ENCODE results near the gene MADD.

MADD gene

GRCh38 chr11:47233051-47233450 is 36.9 kb upstream of the MADD start:
- Mint-ChIP-seq H3K27ac (no peak overlapping the region), H3K27me3 (ENCODE audit: low read depth) (peaks cover 3% of the 10 kb centered on the region), H3K4me3 (no peak overlapping the region), H3K4me1 (peaks cover 10% of the 10 kb centered on the region), H3K36me3 (ENCODE audit: low read depth) (peaks cover 14% of the 10 kb centered on the region), H3K9me3 (no peaks in the 10 kb centered on the region)
- TF ChIP-seq, protein P1, sequence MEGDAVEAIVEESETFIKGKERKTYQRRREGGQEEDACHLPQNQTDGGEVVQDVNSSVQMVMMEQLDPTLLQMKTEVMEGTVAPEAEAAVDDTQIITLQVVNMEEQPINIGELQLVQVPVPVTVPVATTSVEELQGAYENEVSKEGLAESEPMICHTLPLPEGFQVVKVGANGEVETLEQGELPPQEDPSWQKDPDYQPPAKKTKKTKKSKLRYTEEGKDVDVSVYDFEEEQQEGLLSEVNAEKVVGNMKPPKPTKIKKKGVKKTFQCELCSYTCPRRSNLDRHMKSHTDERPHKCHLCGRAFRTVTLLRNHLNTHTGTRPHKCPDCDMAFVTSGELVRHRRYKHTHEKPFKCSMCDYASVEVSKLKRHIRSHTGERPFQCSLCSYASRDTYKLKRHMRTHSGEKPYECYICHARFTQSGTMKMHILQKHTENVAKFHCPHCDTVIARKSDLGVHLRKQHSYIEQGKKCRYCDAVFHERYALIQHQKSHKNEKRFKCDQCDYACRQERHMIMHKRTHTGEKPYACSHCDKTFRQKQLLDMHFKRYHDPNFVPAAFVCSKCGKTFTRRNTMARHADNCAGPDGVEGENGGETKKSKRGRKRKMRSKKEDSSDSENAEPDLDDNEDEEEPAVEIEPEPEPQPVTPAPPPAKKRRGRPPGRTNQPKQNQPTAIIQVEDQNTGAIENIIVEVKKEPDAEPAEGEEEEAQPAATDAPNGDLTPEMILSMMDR (IDR thresholded peaks at IDR 0.05; ENCODE audit: unreplicated experiment in 3 of 3): no peak

- H3K9me3 Mint-ChIP-seq: no peaks in the 10 kb centered on the region
- TF ChIP-seq, protein P1 (IDR thresholded peaks at IDR 0.05; ENCODE audit: unreplicated experiment in 3 of 3): peak in 1 of 3 experiments; percentile 24
- H3K27ac Mint-ChIP-seq: peak overlapping the region in 1 of 3 experiments; percentile 35
- H3K4me1 Mint-ChIP-seq: peaks cover 10% of the 10 kb centered on the region
- H3K36me3 Mint-ChIP-seq (ENCODE audit: low read depth): peaks cover 14% of the 10 kb centered on the region
- peaks cover 2% of the 10 kb centered on the region for H3K27me3 Mint-ChIP-seq (ENCODE audit: low read depth)
- H3K4me3 Mint-ChIP-seq: no peak overlapping the region
Observed at GRCh38 chr11:47233989-47234668, 35.8 kb upstream of the MADD start.

DNA sequence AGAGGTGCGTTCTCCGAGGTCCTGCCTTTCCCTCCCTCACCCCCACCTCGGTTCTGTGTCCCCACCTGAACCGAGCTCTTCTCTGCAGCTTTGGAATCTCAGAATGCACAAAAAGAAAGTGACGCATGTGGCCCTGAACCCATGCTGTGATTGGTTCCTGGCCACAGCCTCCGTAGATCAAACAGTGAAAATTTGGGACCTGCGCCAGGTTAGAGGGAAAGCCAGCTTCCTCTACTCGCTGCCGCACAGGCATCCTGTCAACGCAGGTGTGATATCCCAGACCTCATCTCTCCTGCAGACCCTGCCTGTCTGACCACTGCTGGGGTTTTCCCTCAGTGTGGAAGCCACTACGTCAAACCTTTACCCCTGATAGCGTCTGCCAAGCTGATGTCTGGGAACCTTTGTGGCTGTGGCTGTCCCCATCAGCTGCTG is 35.2 kb upstream of the MADD start:
- Mint-ChIP-seq H3K27me3 (ENCODE audit: low read depth) (no peaks in the 10 kb centered on the region), H3K4me1 (peaks cover 10% of the 10 kb centered on the region), H3K27ac (no peak overlapping the region), H3K4me3 (no peak overlapping the region), H3K9me3 (no peaks in the 10 kb centered on the region), H3K36me3 (ENCODE audit: low read depth) (peaks cover 20% of the 10 kb centered on the region)
- TF ChIP-seq, protein P1 (IDR thresholded peaks at IDR 0.05; ENCODE audit: unreplicated experiment in 3 of 3): no peak

DNA sequence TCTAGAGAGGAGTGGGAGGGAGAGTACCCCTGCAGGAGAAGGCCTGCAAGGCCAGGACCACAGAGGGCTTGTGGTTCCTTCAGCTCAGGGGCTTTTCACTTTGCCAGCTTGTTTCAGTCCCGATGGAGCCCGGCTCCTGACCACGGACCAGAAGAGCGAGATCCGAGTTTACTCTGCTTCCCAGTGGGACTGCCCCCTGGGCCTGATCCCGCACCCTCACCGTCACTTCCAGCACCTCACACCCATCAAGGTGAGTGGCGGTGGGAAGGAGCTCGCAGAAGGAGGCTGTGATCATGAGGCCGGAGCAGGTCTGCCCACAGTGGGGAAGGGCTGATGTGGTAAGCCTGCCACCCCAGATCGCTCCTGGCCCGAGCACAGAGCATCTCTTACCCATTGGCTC is 34.8 kb upstream of the MADD start:
- Mint-ChIP-seq H3K9me3 (no peaks in the 10 kb centered on the region), H3K27me3 (ENCODE audit: low read depth) (no peaks in the 10 kb centered on the region)

GRCh38 chr11:47236482-47236881 is 33.5 kb upstream of the MADD start:
- TF ChIP-seq, protein P1 (IDR thresholded peaks at IDR 0.05; ENCODE audit: unreplicated experiment in 3 of 3): no peak
- H3K9me3 Mint-ChIP-seq: no peaks in the 10 kb centered on the region
- peaks cover 33% of the 10 kb centered on the region for H3K36me3 Mint-ChIP-seq (ENCODE audit: low read depth)
- peaks cover 10% of the 10 kb centered on the region for H3K4me1 Mint-ChIP-seq
- peak overlapping the region in 2 of 3 experiments; percentile 3 to 11 for H3K27ac Mint-ChIP-seq
- H3K27me3 Mint-ChIP-seq (ENCODE audit: low read depth): no peaks in the 10 kb centered on the region
- no peak overlapping the region for H3K4me3 Mint-ChIP-seq

More for the DNA sequence above, 34.8 kb upstream of the MADD start:
- Mint-ChIP-seq H3K36me3 (ENCODE audit: low read depth) (peaks cover 24% of the 10 kb centered on the region), H3K4me3 (no peak overlapping the region), H3K4me1 (peaks cover 10% of the 10 kb centered on the region), H3K27ac (no peak overlapping the region)
- TF ChIP-seq, protein P1 (IDR thresholded peaks at IDR 0.05; ENCODE audit: unreplicated experiment in 3 of 3): no peak

GRCh38 chr11:47239852-47240251 is 30.1 kb upstream of the MADD start:
- H3K27ac Mint-ChIP-seq: no peak overlapping the region
- no peaks in the 10 kb centered on the region for H3K9me3 Mint-ChIP-seq
- no peak overlapping the region for H3K4me3 Mint-ChIP-seq
- H3K36me3 Mint-ChIP-seq (ENCODE audit: low read depth): peaks cover 63% of the 10 kb centered on the region
- peaks cover 10% of the 10 kb centered on the region for H3K4me1 Mint-ChIP-seq
- H3K27me3 Mint-ChIP-seq (ENCODE audit: low read depth): no peaks in the 10 kb centered on the region
- TF ChIP-seq, protein P1 (IDR thresholded peaks at IDR 0.05; ENCODE audit: unreplicated experiment in 3 of 3): no peak
